Glutamatergic neuron (in vitro differentiated cells): ENCODE measurements around the gene POLD2. TPM values are rescaled to one million over a fixed set of nuclear protein-coding genes. Genes with fewer than 3 reads are reported as not detected.
"Not testable (repeated sequence)": the region's sequence is repeated elsewhere in the genome, so short reads cannot be mapped to it uniquely, and the experiment has no call there.

Source experiments
- DNase-seq: peaks from one replicate; pipeline ENCODE4 v3.0.0; 2022
- H3K27ac Mint-ChIP-seq: one replicate; pipeline ENCODE4 v1.8.0; 2020; ENCODE audit warnings: mild to moderate bottlenecking, mixed read lengths, inconsistent platforms; ENCODE audit not compliant: unreplicated experiment
- H3K27me3 Mint-ChIP-seq: one replicate; pipeline ENCODE4 v1.8.0; 2020; ENCODE audit warnings: mild to moderate bottlenecking, moderate library complexity, mixed read lengths, inconsistent platforms; ENCODE audit not compliant: unreplicated experiment
- H3K36me3 Mint-ChIP-seq: one replicate; pipeline ENCODE4 v1.8.0; 2020; ENCODE audit warnings: mild to moderate bottlenecking, mixed read lengths, inconsistent platforms; ENCODE audit not compliant: unreplicated experiment
- H3K4me1 Mint-ChIP-seq: one replicate; pipeline ENCODE4 v1.8.0; 2020; ENCODE audit warnings: mild to moderate bottlenecking, low read depth, mixed read lengths, inconsistent platforms; ENCODE audit not compliant: unreplicated experiment
- H3K4me3 Mint-ChIP-seq: one replicate; pipeline ENCODE4 v1.8.0; 2020; ENCODE audit warnings: mild to moderate bottlenecking, mixed read lengths, inconsistent platforms; ENCODE audit not compliant: unreplicated experiment
- H3K9me3 Mint-ChIP-seq: one replicate; pipeline ENCODE4 v1.8.0; 2020; ENCODE audit warnings: mild to moderate bottlenecking, moderate library complexity, mixed read lengths, inconsistent platforms; ENCODE audit not compliant: unreplicated experiment
- CTCF ChIP-seq: fragments of 200-600 bp; sonication (generic); IDR thresholded peaks from one replicate; pipeline ENCODE4 v1.5.0; 2021; ENCODE audit not compliant: partially characterized antibody, unreplicated experiment
- total RNA-seq: library from RNA; stranded (reverse); fragmentation: NEBNext Ultra II Directional; extraction: Animal tissue kit (Norgen Biotek cat#: 25700); gene quantifications from one replicate; pipeline ENCODE4 v1.2.1, GENCODE V29; 2021; ENCODE audit not compliant: unreplicated experiment

Gene POLD2
- total RNA-seq, 1 donor from 2014 or later = 71.2 TPM

GRCh38 chr7:44128721-44129582 is 5.6 kb upstream of the POLD2 start:
- H3K27me3 Mint-ChIP-seq = peaks cover 5% of the 10 kb centered on the region
- no peak overlapping the region for H3K4me3 Mint-ChIP-seq
- DNase-seq = no peak
- no peak overlapping the region for H3K27ac Mint-ChIP-seq
- H3K36me3 Mint-ChIP-seq = peaks cover 16% of the 10 kb centered on the region
- H3K9me3 Mint-ChIP-seq = peaks cover 16% of the 10 kb centered on the region
- TF ChIP-seq CTCF = no peak
- peaks cover 9% of the 10 kb centered on the region for H3K4me1 Mint-ChIP-seq

DNA sequence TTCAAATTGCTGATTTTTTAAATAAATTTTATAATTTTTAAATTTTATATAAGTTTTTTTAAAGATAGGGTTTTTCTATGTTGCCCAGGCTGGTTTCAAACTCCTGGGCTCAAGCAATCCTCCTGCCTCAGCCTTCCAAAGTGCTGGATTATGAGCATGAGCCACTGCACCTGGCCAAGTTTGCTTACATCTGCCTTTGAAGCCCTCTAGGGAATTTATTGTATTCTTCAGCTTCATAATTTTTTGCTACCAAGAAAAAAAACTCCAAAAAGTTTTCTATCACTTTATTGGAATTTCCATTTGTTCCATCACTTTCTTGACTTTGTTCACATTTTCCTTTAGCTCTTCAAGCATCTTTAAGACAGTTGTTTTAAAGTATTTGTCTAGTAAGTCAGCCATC is 3.8 kb upstream of the POLD2 start:
- H3K9me3 Mint-ChIP-seq = peaks cover 18% of the 10 kb centered on the region
- DNase-seq = no peak
- no peak overlapping the region for H3K27ac Mint-ChIP-seq
- peaks cover 16% of the 10 kb centered on the region for H3K36me3 Mint-ChIP-seq
- no peak overlapping the region for H3K4me3 Mint-ChIP-seq
- peaks cover 5% of the 10 kb centered on the region for H3K27me3 Mint-ChIP-seq
- TF ChIP-seq CTCF = no peak
- H3K4me1 Mint-ChIP-seq = peaks cover 14% of the 10 kb centered on the region

GRCh38 chr7:44126574-44126973 is 3.2 kb upstream of the POLD2 start:
- peaks cover 18% of the 10 kb centered on the region for H3K9me3 Mint-ChIP-seq
- not testable (repeated sequence) for H3K27me3 Mint-ChIP-seq

GRCh38 chr7:44124822-44125202 is 1.5 kb upstream of the POLD2 start:
- no peak overlapping the region for H3K27ac Mint-ChIP-seq
- no peak for DNase-seq
- H3K9me3 Mint-ChIP-seq = peaks cover 19% of the 10 kb centered on the region
- H3K27me3 Mint-ChIP-seq = peaks cover 8% of the 10 kb centered on the region
- no peak for TF ChIP-seq CTCF
- no peak overlapping the region for H3K4me3 Mint-ChIP-seq
- peaks cover 16% of the 10 kb centered on the region for H3K36me3 Mint-ChIP-seq
- peaks cover 10% of the 10 kb centered on the region for H3K4me1 Mint-ChIP-seq

More at GRCh38 chr7:44126574-44126973, 3.2 kb upstream of the POLD2 start:
- not testable (repeated sequence) for DNase-seq, H3K4me1 Mint-ChIP-seq, H3K27ac Mint-ChIP-seq, H3K4me3 Mint-ChIP-seq
- H3K36me3 Mint-ChIP-seq = peaks cover 16% of the 10 kb centered on the region

- Mint-ChIP-seq H3K27me3 (peaks cover 6% of the 10 kb centered on the region), H3K4me1 (peaks cover 10% of the 10 kb centered on the region), H3K36me3 (peaks cover 11% of the 10 kb centered on the region), H3K27ac (peak overlapping the region; percentile 3), H3K4me3 (peak overlapping the region; percentile 79), H3K9me3 (peaks cover 16% of the 10 kb centered on the region)
- DNase-seq = no peak
- no peak for TF ChIP-seq CTCF
Measured at GRCh38 chr7:44122529-44122928, 819 bp downstream of the POLD2 start.
